ENCODE results near the gene ENTPD5. TPM values are rescaled to one million over a fixed set of nuclear protein-coding genes. Genes with fewer than 3 reads are reported as not detected.
"Not testable (repeated sequence)": the region's sequence is repeated elsewhere in the genome, so short reads cannot be mapped to it uniquely, and the experiment has no call there.

The ENTPD5 gene
- total RNA-seq, 2 donors from 2014 or later, result 15.6 to 16.5 TPM

GRCh38 chr14:73924337-73924736 is 94.8 kb downstream of the ENTPD5 start:
- TF ChIP-seq CTCF (conservative IDR thresholded peaks at IDR 0.05), result no peak
- WGBS, 2 experiments (ENCODE audit: insufficient coverage in 1 of 2, insufficient read length in 1 of 2), result 73 to 85% methylated on average over 4 to 5 of the region's 5 CpGs
- peaks cover 90% of the 10 kb centered on the region for H3K36me3 ChIP-seq (ENCODE audit: control insufficient read depth, insufficient read depth, low read length)

GRCh38 chr14:73919457-73919856 is 99.6 kb downstream of the ENTPD5 start:
- H3K27me3 Mint-ChIP-seq (ENCODE audit: insufficient read depth); H3K4me1 ChIP-seq (ENCODE audit: control insufficient read depth, insufficient read depth, low read length); H3K4me3 Mint-ChIP-seq; H3K4me1 Mint-ChIP-seq; H3K9ac ChIP-seq (ENCODE audit: extremely low read depth, low read length, poor library complexity, severe bottlenecking); H3K9me3 ChIP-seq (ENCODE audit: control insufficient read depth, low read length); H3K27ac Mint-ChIP-seq; H3K9me3 Mint-ChIP-seq; H3K4me3 ChIP-seq (ENCODE audit: low read length); DNase-seq; H3K27ac ChIP-seq (ENCODE audit: low read depth, low read length); H3K27me3 ChIP-seq (ENCODE audit: control insufficient read depth, insufficient read depth, low read length, poor library complexity, severe bottlenecking): not testable (repeated sequence)
- H3K36me3 ChIP-seq (ENCODE audit: control insufficient read depth, insufficient read depth, low read length), result peaks cover 69% of the 10 kb centered on the region
- 98 to 100% methylated on average over 2 of the region's 2 CpGs for WGBS, 2 experiments (ENCODE audit: insufficient coverage in 1 of 2, insufficient read length in 1 of 2)
- peaks cover 56% of the 10 kb centered on the region for H3K36me3 Mint-ChIP-seq (ENCODE audit: low read depth)

More at GRCh38 chr14:73924337-73924736, 94.8 kb downstream of the ENTPD5 start:
- no peak overlapping the region for H3K27ac ChIP-seq (ENCODE audit: low read depth, low read length)
- no peaks in the 10 kb centered on the region for H3K9me3 ChIP-seq (ENCODE audit: control insufficient read depth, low read length)
- no peak overlapping the region for H3K27ac Mint-ChIP-seq
- H3K36me3 Mint-ChIP-seq (ENCODE audit: low read depth), result peaks cover 77% of the 10 kb centered on the region
- no peaks in the 10 kb centered on the region for H3K9me3 Mint-ChIP-seq
- no peaks in the 10 kb centered on the region for H3K27me3 ChIP-seq (ENCODE audit: control insufficient read depth, insufficient read depth, low read length, poor library complexity, severe bottlenecking)
- H3K9ac ChIP-seq (ENCODE audit: extremely low read depth, low read length, poor library complexity, severe bottlenecking), result no peak overlapping the region
- no peaks in the 10 kb centered on the region for H3K4me1 ChIP-seq (ENCODE audit: control insufficient read depth, insufficient read depth, low read length)
- no peak overlapping the region for H3K4me3 Mint-ChIP-seq
- no peaks in the 10 kb centered on the region for H3K27me3 Mint-ChIP-seq (ENCODE audit: insufficient read depth)
- no peak overlapping the region for H3K4me3 ChIP-seq (ENCODE audit: low read length)
- no peak for DNase-seq
- no peaks in the 10 kb centered on the region for H3K4me1 Mint-ChIP-seq

GRCh38 chr14:73916324-73916723 is 102.8 kb downstream of the ENTPD5 start:
- Histone ChIP-seq H3K4me3 (ENCODE audit: low read length) (no peak overlapping the region), H3K4me1 (ENCODE audit: control insufficient read depth, insufficient read depth, low read length) (no peaks in the 10 kb centered on the region), H3K36me3 (ENCODE audit: control insufficient read depth, insufficient read depth, low read length) (peaks cover 65% of the 10 kb centered on the region), H3K9ac (ENCODE audit: extremely low read depth, low read length, poor library complexity, severe bottlenecking) (no peak overlapping the region), H3K9me3 (ENCODE audit: control insufficient read depth, low read length) (peaks cover 6% of the 10 kb centered on the region), H3K27ac (ENCODE audit: low read depth, low read length) (no peak overlapping the region), H3K27me3 (ENCODE audit: control insufficient read depth, insufficient read depth, low read length, poor library complexity, severe bottlenecking) (no peaks in the 10 kb centered on the region)
- peaks cover 57% of the 10 kb centered on the region for H3K36me3 Mint-ChIP-seq (ENCODE audit: low read depth)
- TF ChIP-seq CTCF (conservative IDR thresholded peaks at IDR 0.05), result no peak
- WGBS, 2 experiments (ENCODE audit: insufficient coverage in 1 of 2, insufficient read length in 1 of 2), result 93 to 98% methylated on average over 5 to 6 of the region's 6 CpGs
- H3K4me1 Mint-ChIP-seq, result no peaks in the 10 kb centered on the region
- no peak overlapping the region for H3K4me3 Mint-ChIP-seq
- no peak for DNase-seq
- no peak overlapping the region for H3K27ac Mint-ChIP-seq
- H3K27me3 Mint-ChIP-seq (ENCODE audit: insufficient read depth), result no peaks in the 10 kb centered on the region
- H3K9me3 Mint-ChIP-seq, result no peaks in the 10 kb centered on the region

- Mint-ChIP-seq H3K27me3 (ENCODE audit: insufficient read depth) (no peaks in the 10 kb centered on the region), H3K4me3 (no peak overlapping the region), H3K9me3 (no peaks in the 10 kb centered on the region), H3K4me1 (no peaks in the 10 kb centered on the region), H3K27ac (no peak overlapping the region), H3K36me3 (ENCODE audit: low read depth) (peaks cover 59% of the 10 kb centered on the region)
- peaks cover 70% of the 10 kb centered on the region for H3K36me3 ChIP-seq (ENCODE audit: control insufficient read depth, insufficient read depth, low read length)
- no peak for TF ChIP-seq CTCF (conservative IDR thresholded peaks at IDR 0.05)
- no peak overlapping the region for H3K9ac ChIP-seq (ENCODE audit: extremely low read depth, low read length, poor library complexity, severe bottlenecking)
- no peak for DNase-seq
- H3K27me3 ChIP-seq (ENCODE audit: control insufficient read depth, insufficient read depth, low read length, poor library complexity, severe bottlenecking), result no peaks in the 10 kb centered on the region
- 89 to 92% methylated on average over 2 to 3 of the region's 3 CpGs for WGBS, 2 experiments (ENCODE audit: insufficient coverage in 1 of 2, insufficient read length in 1 of 2)
- no peaks in the 10 kb centered on the region for H3K4me1 ChIP-seq (ENCODE audit: control insufficient read depth, insufficient read depth, low read length)
- peaks cover 6% of the 10 kb centered on the region for H3K9me3 ChIP-seq (ENCODE audit: control insufficient read depth, low read length)
- no peak overlapping the region for H3K27ac ChIP-seq (ENCODE audit: low read depth, low read length)
- H3K4me3 ChIP-seq (ENCODE audit: low read length), result no peak overlapping the region
These were observed 105.8 kb downstream of the ENTPD5 start for GRCh38 chr14:73913256-73913655.

All from endodermal cell (in vitro differentiated cells).